ENCODE data around the gene KMT2C.

Gene KMT2C

DNA sequence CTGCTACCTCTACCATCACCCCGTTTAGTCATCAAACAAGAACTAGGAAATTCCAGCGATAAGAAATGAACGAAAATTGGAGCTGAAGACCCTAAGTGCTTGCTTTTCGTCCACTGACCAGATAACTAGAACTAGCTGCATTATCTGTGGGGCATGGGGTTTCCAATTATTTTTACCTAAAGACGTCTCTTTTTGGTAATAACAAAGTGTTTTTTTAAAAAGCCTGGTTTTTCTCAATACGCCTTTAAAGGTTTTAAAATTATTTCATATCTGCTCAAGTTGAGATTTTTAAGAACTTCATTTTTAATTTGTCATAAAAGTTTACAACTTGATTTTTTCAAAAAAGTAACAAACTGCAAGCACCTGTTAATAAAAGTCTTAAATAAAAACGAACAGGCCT, 306.1 kb downstream of the KMT2C start:
- no peaks in the 10 kb centered on the region for H3K9me3 ChIP-seq (ENCODE audit: insufficient read depth, low read length)
- no peaks in the 10 kb centered on the region for H3K27me3 ChIP-seq (ENCODE audit: low read length)
- H3K79me2 ChIP-seq (ENCODE audit: insufficient read depth, low read length) = no peaks in the 10 kb centered on the region
- H2AFZ ChIP-seq (ENCODE audit: low read depth, low read length, severe bottlenecking) = no peak overlapping the region
- H3K27ac ChIP-seq (ENCODE audit: low read depth, low read length) = no peak overlapping the region
- no peaks in the 10 kb centered on the region for H4K20me1 ChIP-seq (ENCODE audit: low read depth, low read length)
- no peak overlapping the region for H3K4me2 ChIP-seq (ENCODE audit: low read depth, low read length, poor library complexity, severe bottlenecking)
- no peak overlapping the region for H3K9ac ChIP-seq (ENCODE audit: low read length)
- no peaks in the 10 kb centered on the region for H3K9me2 ChIP-seq (replicated peaks; ENCODE audit: insufficient read depth, low read length)
- H3F3A ChIP-seq (ENCODE audit: insufficient read depth) = 0 out of 2 replicates have a peak, but pooled peaks cover 6% of the 10 kb centered on the region
- TF ChIP-seq CTCF (IDR thresholded peaks at IDR 0.05; ENCODE audit: insufficient read depth, low read length, poor library complexity, severe bottlenecking) (no peak), EZH2phosphoT487 (conservative IDR thresholded peaks at IDR 0.05; ENCODE audit: low read length) (no peak)
- peaks cover 21% of the 10 kb centered on the region for H3K36me3 ChIP-seq (ENCODE audit: low read length)
- no peak overlapping the region for H3K4me3 ChIP-seq (ENCODE audit: insufficient read depth, low read length, poor library complexity, severe bottlenecking)

DNA sequence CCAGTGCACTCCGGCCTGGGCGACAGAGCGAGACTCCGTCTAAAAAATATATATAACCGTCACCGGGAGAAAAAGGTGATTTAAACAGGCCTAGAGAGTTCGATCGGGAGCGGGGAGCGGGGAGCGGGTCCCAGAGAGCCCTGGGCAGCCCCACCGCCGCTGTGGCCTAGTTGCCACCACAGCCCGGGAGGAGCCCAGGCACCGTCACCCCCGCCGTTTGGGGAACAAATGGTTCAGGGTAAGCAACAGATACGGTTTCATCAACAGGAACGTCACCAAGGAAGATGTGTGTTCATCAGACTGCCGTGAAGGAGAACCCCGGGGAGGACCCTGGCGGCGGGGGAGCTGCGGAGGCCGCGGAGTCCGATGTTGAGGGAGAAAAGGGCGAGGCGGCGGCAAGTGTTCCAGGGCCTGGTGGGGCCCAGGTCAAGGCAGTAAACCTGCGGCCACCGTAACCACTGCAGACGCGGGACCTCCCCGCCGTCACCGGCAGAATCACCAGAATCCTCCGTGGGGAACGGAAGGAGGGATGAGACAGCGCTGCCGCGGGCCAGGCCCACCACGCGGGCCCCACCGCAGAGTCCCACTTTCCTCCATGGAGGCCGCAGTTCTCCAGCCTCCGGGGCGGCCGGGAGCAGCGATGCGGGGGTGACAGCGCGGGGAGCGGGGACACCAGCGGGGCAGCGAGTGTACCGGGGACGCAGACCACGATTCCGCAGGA, 306.9 kb downstream of the KMT2C start:
- H3K36me3 ChIP-seq (ENCODE audit: low read length) = peaks cover 23% of the 10 kb centered on the region
- TF ChIP-seq EZH2phosphoT487 (conservative IDR thresholded peaks at IDR 0.05; ENCODE audit: low read length) = no peak
- TF ChIP-seq CTCF (IDR thresholded peaks at IDR 0.05; ENCODE audit: insufficient read depth, low read length, poor library complexity, severe bottlenecking) = no peak
- no peaks in the 10 kb centered on the region for H3K9me3 ChIP-seq (ENCODE audit: insufficient read depth, low read length)

DNA sequence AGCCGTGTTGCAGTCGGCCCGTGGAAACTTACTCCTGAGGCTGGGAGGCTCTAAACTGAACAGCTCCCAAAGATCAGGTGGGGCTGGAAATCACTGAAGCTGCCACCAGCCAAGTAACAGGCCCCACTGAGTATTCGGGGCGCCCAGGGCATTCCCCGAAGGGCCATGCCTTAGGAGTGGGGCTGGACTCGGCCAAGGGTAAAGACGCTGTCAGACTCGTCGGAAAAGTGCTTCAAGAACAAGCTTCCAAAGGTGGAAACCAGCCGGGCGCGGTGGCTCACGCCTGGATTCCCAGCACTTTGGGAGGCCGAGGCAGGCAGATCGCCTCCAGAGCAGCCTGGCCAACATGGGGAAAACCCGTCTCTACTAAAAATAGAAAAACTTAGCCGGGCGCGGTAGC, 307.6 kb downstream of the KMT2C start:
- no peak overlapping the region for H3K9ac ChIP-seq (ENCODE audit: low read length)
- TF ChIP-seq EZH2phosphoT487 (conservative IDR thresholded peaks at IDR 0.05; ENCODE audit: low read length) (no peak), CTCF (IDR thresholded peaks at IDR 0.05; ENCODE audit: insufficient read depth, low read length, poor library complexity, severe bottlenecking) (no peak)
- no peak overlapping the region for H3K4me2 ChIP-seq (ENCODE audit: low read depth, low read length, poor library complexity, severe bottlenecking)

More for the DNA sequence above, 306.9 kb downstream of the KMT2C start:
- H3K79me2 ChIP-seq (ENCODE audit: insufficient read depth, low read length) = no peaks in the 10 kb centered on the region
- H3K27ac ChIP-seq (ENCODE audit: low read depth, low read length) = no peak overlapping the region
- H2AFZ ChIP-seq (ENCODE audit: low read depth, low read length, severe bottlenecking) = no peak overlapping the region
- H3K27me3 ChIP-seq (ENCODE audit: low read length) = no peaks in the 10 kb centered on the region
- H4K20me1 ChIP-seq (ENCODE audit: low read depth, low read length) = no peaks in the 10 kb centered on the region
- 0 out of 2 replicates have a peak, but pooled peaks cover 6% of the 10 kb centered on the region for H3F3A ChIP-seq (ENCODE audit: insufficient read depth)
- H3K9me2 ChIP-seq (replicated peaks; ENCODE audit: insufficient read depth, low read length) = no peaks in the 10 kb centered on the region
- H3K4me3 ChIP-seq (ENCODE audit: insufficient read depth, low read length, poor library complexity, severe bottlenecking) = no peak overlapping the region
- H3K9ac ChIP-seq (ENCODE audit: low read length) = no peak overlapping the region
- H3K4me2 ChIP-seq (ENCODE audit: low read depth, low read length, poor library complexity, severe bottlenecking) = no peak overlapping the region

More for the DNA sequence above, 307.6 kb downstream of the KMT2C start:
- H3K79me2 ChIP-seq (ENCODE audit: insufficient read depth, low read length) = no peaks in the 10 kb centered on the region
- H2AFZ ChIP-seq (ENCODE audit: low read depth, low read length, severe bottlenecking) = no peak overlapping the region
- H3F3A ChIP-seq (ENCODE audit: insufficient read depth) = 0 out of 2 replicates have a peak, but pooled peaks cover 6% of the 10 kb centered on the region
- no peak overlapping the region for H3K27ac ChIP-seq (ENCODE audit: low read depth, low read length)
- no peak overlapping the region for H3K4me3 ChIP-seq (ENCODE audit: insufficient read depth, low read length, poor library complexity, severe bottlenecking)
- no peaks in the 10 kb centered on the region for H3K9me3 ChIP-seq (ENCODE audit: insufficient read depth, low read length)
- H3K27me3 ChIP-seq (ENCODE audit: low read length) = no peaks in the 10 kb centered on the region
- H3K36me3 ChIP-seq (ENCODE audit: low read length) = peaks cover 27% of the 10 kb centered on the region
- no peaks in the 10 kb centered on the region for H4K20me1 ChIP-seq (ENCODE audit: low read depth, low read length)
- no peaks in the 10 kb centered on the region for H3K9me2 ChIP-seq (replicated peaks; ENCODE audit: insufficient read depth, low read length)
